HEK293 (cell line): ENCODE measurements around the gene NCKAP5L.

Experiments used
- KLF9 ChIP-seq: fragments of 450-650 bp; formaldehyde crosslinking; IDR thresholded peaks from 2 replicates; pipeline ENCODE4 v1.5.1; 2016; ENCODE audit warnings: missing biosample characterization, missing genetic modification characterization, low read depth
- ZNF138 ChIP-seq: fragments of 450-650 bp; formaldehyde crosslinking; IDR thresholded peaks from 2 replicates; pipeline ENCODE4 v1.5.1; 2016; ENCODE audit warnings: missing biosample characterization, missing genetic modification characterization, borderline replicate concordance
- ZNF639 ChIP-seq: fragments of 450-650 bp; formaldehyde crosslinking; IDR thresholded peaks from 2 replicates; pipeline ENCODE4 v1.5.1; 2016; ENCODE audit warnings: missing biosample characterization, missing genetic modification characterization
- TF ChIP-seq, protein P1 (sequence below): fragments of 450-650 bp; formaldehyde crosslinking; IDR thresholded peaks from 2 replicates; pipeline ENCODE4 v1.5.1; 2016; ENCODE audit warnings: missing biosample characterization, missing genetic modification characterization, low read depth
- TF ChIP-seq, protein P2 (sequence below): fragments of 450-650 bp; formaldehyde crosslinking; IDR thresholded peaks from 2 replicates; pipeline ENCODE4 v1.5.1; 2016; ENCODE audit warnings: missing biosample characterization, missing genetic modification characterization
- TF ChIP-seq, protein P3 (sequence below): fragments of 450-650 bp; formaldehyde crosslinking; IDR thresholded peaks from 2 replicates; pipeline ENCODE4 v1.5.1; 2016; ENCODE audit warnings: missing biosample characterization, missing genetic modification characterization

- TF ChIP-seq, protein P1, sequence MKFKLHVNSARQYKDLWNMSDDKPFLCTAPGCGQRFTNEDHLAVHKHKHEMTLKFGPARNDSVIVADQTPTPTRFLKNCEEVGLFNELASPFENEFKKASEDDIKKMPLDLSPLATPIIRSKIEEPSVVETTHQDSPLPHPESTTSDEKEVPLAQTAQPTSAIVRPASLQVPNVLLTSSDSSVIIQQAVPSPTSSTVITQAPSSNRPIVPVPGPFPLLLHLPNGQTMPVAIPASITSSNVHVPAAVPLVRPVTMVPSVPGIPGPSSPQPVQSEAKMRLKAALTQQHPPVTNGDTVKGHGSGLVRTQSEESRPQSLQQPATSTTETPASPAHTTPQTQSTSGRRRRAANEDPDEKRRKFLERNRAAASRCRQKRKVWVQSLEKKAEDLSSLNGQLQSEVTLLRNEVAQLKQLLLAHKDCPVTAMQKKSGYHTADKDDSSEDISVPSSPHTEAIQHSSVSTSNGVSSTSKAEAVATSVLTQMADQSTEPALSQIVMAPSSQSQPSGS (tag by site-specific recombination) = no peak
- TF ChIP-seq, protein P2, sequence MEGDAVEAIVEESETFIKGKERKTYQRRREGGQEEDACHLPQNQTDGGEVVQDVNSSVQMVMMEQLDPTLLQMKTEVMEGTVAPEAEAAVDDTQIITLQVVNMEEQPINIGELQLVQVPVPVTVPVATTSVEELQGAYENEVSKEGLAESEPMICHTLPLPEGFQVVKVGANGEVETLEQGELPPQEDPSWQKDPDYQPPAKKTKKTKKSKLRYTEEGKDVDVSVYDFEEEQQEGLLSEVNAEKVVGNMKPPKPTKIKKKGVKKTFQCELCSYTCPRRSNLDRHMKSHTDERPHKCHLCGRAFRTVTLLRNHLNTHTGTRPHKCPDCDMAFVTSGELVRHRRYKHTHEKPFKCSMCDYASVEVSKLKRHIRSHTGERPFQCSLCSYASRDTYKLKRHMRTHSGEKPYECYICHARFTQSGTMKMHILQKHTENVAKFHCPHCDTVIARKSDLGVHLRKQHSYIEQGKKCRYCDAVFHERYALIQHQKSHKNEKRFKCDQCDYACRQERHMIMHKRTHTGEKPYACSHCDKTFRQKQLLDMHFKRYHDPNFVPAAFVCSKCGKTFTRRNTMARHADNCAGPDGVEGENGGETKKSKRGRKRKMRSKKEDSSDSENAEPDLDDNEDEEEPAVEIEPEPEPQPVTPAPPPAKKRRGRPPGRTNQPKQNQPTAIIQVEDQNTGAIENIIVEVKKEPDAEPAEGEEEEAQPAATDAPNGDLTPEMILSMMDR (tag by site-specific recombination) = no peak
- no peak for TF ChIP-seq KLF9 (tag by site-specific recombination)
- TF ChIP-seq, protein P3, sequence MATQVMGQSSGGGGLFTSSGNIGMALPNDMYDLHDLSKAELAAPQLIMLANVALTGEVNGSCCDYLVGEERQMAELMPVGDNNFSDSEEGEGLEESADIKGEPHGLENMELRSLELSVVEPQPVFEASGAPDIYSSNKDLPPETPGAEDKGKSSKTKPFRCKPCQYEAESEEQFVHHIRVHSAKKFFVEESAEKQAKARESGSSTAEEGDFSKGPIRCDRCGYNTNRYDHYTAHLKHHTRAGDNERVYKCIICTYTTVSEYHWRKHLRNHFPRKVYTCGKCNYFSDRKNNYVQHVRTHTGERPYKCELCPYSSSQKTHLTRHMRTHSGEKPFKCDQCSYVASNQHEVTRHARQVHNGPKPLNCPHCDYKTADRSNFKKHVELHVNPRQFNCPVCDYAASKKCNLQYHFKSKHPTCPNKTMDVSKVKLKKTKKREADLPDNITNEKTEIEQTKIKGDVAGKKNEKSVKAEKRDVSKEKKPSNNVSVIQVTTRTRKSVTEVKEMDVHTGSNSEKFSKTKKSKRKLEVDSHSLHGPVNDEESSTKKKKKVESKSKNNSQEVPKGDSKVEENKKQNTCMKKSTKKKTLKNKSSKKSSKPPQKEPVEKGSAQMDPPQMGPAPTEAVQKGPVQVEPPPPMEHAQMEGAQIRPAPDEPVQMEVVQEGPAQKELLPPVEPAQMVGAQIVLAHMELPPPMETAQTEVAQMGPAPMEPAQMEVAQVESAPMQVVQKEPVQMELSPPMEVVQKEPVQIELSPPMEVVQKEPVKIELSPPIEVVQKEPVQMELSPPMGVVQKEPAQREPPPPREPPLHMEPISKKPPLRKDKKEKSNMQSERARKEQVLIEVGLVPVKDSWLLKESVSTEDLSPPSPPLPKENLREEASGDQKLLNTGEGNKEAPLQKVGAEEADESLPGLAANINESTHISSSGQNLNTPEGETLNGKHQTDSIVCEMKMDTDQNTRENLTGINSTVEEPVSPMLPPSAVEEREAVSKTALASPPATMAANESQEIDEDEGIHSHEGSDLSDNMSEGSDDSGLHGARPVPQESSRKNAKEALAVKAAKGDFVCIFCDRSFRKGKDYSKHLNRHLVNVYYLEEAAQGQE (tag by site-specific recombination) = no peak
- no peak for TF ChIP-seq ZNF138
- TF ChIP-seq ZNF639 = no peak
Measured at GRCh38 chr12:49811136-49811535, 17.1 kb downstream of the NCKAP5L start.
